ENCODE data around the gene KCNMA1. TPM values are rescaled to one million over a fixed set of nuclear protein-coding genes. Genes with fewer than 3 reads are reported as not detected.

The KCNMA1 gene
- total RNA-seq, 4 donors from 2014 or later = 4.6 to 10.5 (median 7.8) TPM

- no peak overlapping the region for H3K4me3 ChIP-seq
- DNase-seq (ENCODE audit: low spot score in 2 of 2) = no peak
Measured at GRCh38 chr10:77256346-77256745, 381.3 kb downstream of the KCNMA1 start.

GRCh38 chr10:77253556-77254064, 384.0 kb downstream of the KCNMA1 start:
- no peaks in the 10 kb centered on the region for H3K4me1 ChIP-seq
- H3K27me3 ChIP-seq = no peaks in the 10 kb centered on the region
- no peak overlapping the region for H3K27ac ChIP-seq
- H3K36me3 ChIP-seq = no peaks in the 10 kb centered on the region
- no peaks in the 10 kb centered on the region for H3K9me3 ChIP-seq
- no peak for TF ChIP-seq EP300 (IDR thresholded peaks at IDR 0.05)
- no peak for TF ChIP-seq CTCF (IDR thresholded peaks at IDR 0.05)
- no peak for TF ChIP-seq POLR2AphosphoS5 (IDR thresholded peaks at IDR 0.05)
- TF ChIP-seq POLR2A (IDR thresholded peaks at IDR 0.05) = no peak
- H3K4me3 ChIP-seq = no peak overlapping the region
- no peak for DNase-seq (ENCODE audit: low spot score in 2 of 2)
- 90% methylated on average over 4 of the region's 4 CpGs for WGBS

More at GRCh38 chr10:77256346-77256745, 381.3 kb downstream of the KCNMA1 start:
- Histone ChIP-seq H3K36me3 (no peaks in the 10 kb centered on the region), H3K27me3 (no peaks in the 10 kb centered on the region), H3K4me1 (no peaks in the 10 kb centered on the region), H3K27ac (no peak overlapping the region), H3K9me3 (no peaks in the 10 kb centered on the region)
- TF ChIP-seq POLR2A (IDR thresholded peaks at IDR 0.05) (no peak), POLR2AphosphoS5 (IDR thresholded peaks at IDR 0.05) (no peak), EP300 (IDR thresholded peaks at IDR 0.05) (no peak), CTCF (IDR thresholded peaks at IDR 0.05) (no peak)
- 85% methylated on average over 2 of the region's 2 CpGs for WGBS

GRCh38 chr10:77253147-77253545, 384.5 kb downstream of the KCNMA1 start:
- no peaks in the 10 kb centered on the region for H3K9me3 ChIP-seq
- no peaks in the 10 kb centered on the region for H3K4me1 ChIP-seq
- no peak overlapping the region for H3K4me3 ChIP-seq
- TF ChIP-seq POLR2AphosphoS5 (IDR thresholded peaks at IDR 0.05) (no peak), POLR2A (IDR thresholded peaks at IDR 0.05) (no peak), EP300 (IDR thresholded peaks at IDR 0.05) (no peak), CTCF (IDR thresholded peaks at IDR 0.05) (no peak)
- no peak overlapping the region for H3K27ac ChIP-seq
- DNase-seq (ENCODE audit: low spot score in 2 of 2) = no peak
- no CpG with 5 or more reads among the region's 1 CpG for WGBS
- no peaks in the 10 kb centered on the region for H3K36me3 ChIP-seq
- no peaks in the 10 kb centered on the region for H3K27me3 ChIP-seq

- no peak for TF ChIP-seq POLR2A (IDR thresholded peaks at IDR 0.05)
- no peak for TF ChIP-seq EP300 (IDR thresholded peaks at IDR 0.05)
- TF ChIP-seq POLR2AphosphoS5 (IDR thresholded peaks at IDR 0.05) = no peak
- TF ChIP-seq CTCF (IDR thresholded peaks at IDR 0.05) = no peak
- H3K27me3 ChIP-seq = no peaks in the 10 kb centered on the region
- H3K27ac ChIP-seq = no peak overlapping the region
- H3K4me1 ChIP-seq = no peaks in the 10 kb centered on the region
- WGBS = 75% methylated on average over 4 of the region's 4 CpGs
- H3K36me3 ChIP-seq = no peaks in the 10 kb centered on the region
- no peaks in the 10 kb centered on the region for H3K9me3 ChIP-seq
- H3K4me3 ChIP-seq = no peak overlapping the region
- no peak for DNase-seq (ENCODE audit: low spot score in 2 of 2)
Measured at GRCh38 chr10:77252380-77253146, 385.0 kb downstream of the KCNMA1 start.

- no peaks in the 10 kb centered on the region for H3K36me3 ChIP-seq
- 73% methylated on average over 6 of the region's 6 CpGs for WGBS
Measured at GRCh38 chr10:77251297-77252013, 386.2 kb downstream of the KCNMA1 start.

More at GRCh38 chr10:77251297-77252013, 386.2 kb downstream of the KCNMA1 start:
- Histone ChIP-seq H3K9me3 (no peaks in the 10 kb centered on the region), H3K4me1 (peaks cover 5% of the 10 kb centered on the region), H3K4me3 (no peak overlapping the region), H3K27ac (no peak overlapping the region), H3K27me3 (no peaks in the 10 kb centered on the region)
- TF ChIP-seq POLR2A (IDR thresholded peaks at IDR 0.05) (no peak), POLR2AphosphoS5 (IDR thresholded peaks at IDR 0.05) (no peak), EP300 (IDR thresholded peaks at IDR 0.05) (no peak), CTCF (IDR thresholded peaks at IDR 0.05) (no peak)
- DNase-seq (ENCODE audit: low spot score in 2 of 2) = no peak
